Suprapubic skin (tissue), 3 donors: ENCODE data around the gene SYF2.
"Not testable (repeated sequence)": the region's sequence is repeated elsewhere in the genome, so short reads cannot be mapped to it uniquely, and the experiment has no call there.

ENCODE experiments used
- POLR2AphosphoS5 ChIP-seq, 3 donors: sonication (generic); formaldehyde crosslinking; IDR thresholded peaks; one replicate each; pipeline ENCODE4 v1.6.1; 2017; ENCODE audit warnings: antibody characterized with exemption in 3 of 3
- TF ChIP-seq, protein P1 (sequence below), 2 donors: fragments of 200-600 bp in 1 of 2; fragments of 450-650 bp in 1 of 2; sonication (generic) in 1 of 2; IDR thresholded peaks; one replicate each; pipeline ENCODE4 v1.5.1; 2016 to 2019; ENCODE audit warnings: antibody characterized with exemption in 2 of 2, mild to moderate bottlenecking in 1 of 2, moderate library complexity in 1 of 2

DNA sequence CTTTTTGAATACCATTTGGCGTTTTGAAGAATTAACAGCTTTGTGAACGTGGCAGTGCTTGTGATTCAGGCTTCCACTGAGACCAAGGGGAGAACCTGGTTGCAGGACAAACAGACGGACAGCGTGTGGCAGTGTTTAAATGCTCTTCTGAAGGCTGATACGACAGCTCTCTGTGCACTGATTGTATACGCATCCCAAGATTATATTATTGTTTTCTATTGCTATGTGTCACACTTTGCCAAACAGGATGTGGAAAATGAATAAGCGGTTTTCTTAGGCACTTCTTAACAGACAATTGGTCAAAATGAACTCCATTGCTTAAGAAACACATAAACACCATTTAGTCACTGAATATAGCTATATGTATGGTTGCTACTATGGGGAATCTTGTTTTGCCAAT lies 27.5 kb upstream of the SYF2 start:
- TF ChIP-seq, protein P1, sequence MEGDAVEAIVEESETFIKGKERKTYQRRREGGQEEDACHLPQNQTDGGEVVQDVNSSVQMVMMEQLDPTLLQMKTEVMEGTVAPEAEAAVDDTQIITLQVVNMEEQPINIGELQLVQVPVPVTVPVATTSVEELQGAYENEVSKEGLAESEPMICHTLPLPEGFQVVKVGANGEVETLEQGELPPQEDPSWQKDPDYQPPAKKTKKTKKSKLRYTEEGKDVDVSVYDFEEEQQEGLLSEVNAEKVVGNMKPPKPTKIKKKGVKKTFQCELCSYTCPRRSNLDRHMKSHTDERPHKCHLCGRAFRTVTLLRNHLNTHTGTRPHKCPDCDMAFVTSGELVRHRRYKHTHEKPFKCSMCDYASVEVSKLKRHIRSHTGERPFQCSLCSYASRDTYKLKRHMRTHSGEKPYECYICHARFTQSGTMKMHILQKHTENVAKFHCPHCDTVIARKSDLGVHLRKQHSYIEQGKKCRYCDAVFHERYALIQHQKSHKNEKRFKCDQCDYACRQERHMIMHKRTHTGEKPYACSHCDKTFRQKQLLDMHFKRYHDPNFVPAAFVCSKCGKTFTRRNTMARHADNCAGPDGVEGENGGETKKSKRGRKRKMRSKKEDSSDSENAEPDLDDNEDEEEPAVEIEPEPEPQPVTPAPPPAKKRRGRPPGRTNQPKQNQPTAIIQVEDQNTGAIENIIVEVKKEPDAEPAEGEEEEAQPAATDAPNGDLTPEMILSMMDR (IDR thresholded peaks at IDR 0.05), result not testable (repeated sequence)
- not testable (repeated sequence) for TF ChIP-seq POLR2AphosphoS5 (IDR thresholded peaks at IDR 0.05)
